Body of pancreas (tissue), 4 donors: ENCODE data around the gene NDC80.

Experiments
- CTCF ChIP-seq, 7 experiments: fragments of 450-650 bp in 4 of 7; fragments of 200-600 bp in 3 of 7; sonication (generic) in 3 of 7; IDR thresholded peaks; one replicate each; pipeline ENCODE4 v1.5.1; 2016 to 2019; ENCODE audit warnings: antibody characterized with exemption in 7 of 7
- POLR2A ChIP-seq, 3 donors: fragments of 450-650 bp; IDR thresholded peaks; one replicate each; pipeline ENCODE4 v1.6.1; 2016; ENCODE audit warnings: antibody characterized with exemption in 3 of 3, mild to moderate bottlenecking in 2 of 3

- TF ChIP-seq CTCF (IDR thresholded peaks at IDR 0.05) (no peak), POLR2A (IDR thresholded peaks at IDR 0.05) (no peak)
These were observed 32.5 kb upstream of the NDC80 start for GRCh38 chr18:2538844-2539243.
